GM18867 (cell line): ENCODE data around the gene SCMH1.
"Not testable (repeated sequence)": the region's sequence is repeated elsewhere in the genome, so short reads cannot be mapped to it uniquely, and the experiment has no call there.

Source experiments
- ATAC-seq: cut with Tn5 transposase; IDR thresholded peaks from one replicate; pipeline ENCODE4 v1.9.1; 2021; ENCODE audit warnings: mild to moderate bottlenecking, moderate library complexity; ENCODE audit not compliant: unreplicated experiment

The SCMH1 gene

GRCh38 chr1:41215623-41216022, 26.5 kb downstream of the SCMH1 start:
- ATAC-seq = no peak

GRCh38 chr1:41213341-41213740, 28.8 kb downstream of the SCMH1 start:
- ATAC-seq = no peak

DNA sequence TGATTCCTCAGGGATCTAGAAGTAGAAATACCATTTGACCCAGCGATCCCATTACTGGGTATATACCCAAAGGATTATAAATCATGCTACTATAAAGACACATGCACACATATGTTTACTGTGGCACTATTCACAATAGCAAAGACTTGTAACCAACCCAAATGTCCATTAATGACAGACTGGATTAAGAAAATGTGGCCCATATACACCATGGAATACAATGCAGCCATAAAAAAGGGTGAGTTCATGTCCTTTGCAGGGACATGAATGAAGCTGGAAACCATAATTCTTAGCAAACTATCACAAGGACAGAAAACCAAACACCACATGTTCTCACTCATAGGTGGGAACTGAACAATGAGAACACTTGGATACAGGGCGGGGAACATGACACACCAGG, 30.5 kb downstream of the SCMH1 start:
- not testable (repeated sequence) for ATAC-seq

DNA sequence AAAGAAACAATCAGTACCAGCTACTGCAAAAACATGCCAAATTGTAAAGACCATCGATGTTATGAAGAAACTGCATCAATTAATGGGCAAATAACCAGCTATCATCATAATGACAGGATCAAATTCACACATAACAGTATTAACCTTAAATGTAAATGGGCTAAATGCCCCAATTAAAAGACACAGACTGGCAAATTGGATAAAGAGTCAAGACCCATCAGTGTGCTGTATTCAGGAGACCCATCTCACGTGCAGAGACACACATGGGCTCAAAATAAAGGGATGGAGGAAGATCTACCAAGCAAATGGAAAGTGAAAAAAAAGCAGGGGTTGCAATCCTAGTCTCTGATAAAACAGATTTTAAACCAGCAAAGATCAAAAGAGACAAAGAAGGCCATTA, 35.1 kb downstream of the SCMH1 start:
- ATAC-seq = not testable (repeated sequence)

- ATAC-seq = no peak
These were observed 41.4 kb downstream of the SCMH1 start for GRCh38 chr1:41200728-41201127.

- ATAC-seq = no peak
These were observed 42.7 kb downstream of the SCMH1 start for GRCh38 chr1:41199375-41199774.

DNA sequence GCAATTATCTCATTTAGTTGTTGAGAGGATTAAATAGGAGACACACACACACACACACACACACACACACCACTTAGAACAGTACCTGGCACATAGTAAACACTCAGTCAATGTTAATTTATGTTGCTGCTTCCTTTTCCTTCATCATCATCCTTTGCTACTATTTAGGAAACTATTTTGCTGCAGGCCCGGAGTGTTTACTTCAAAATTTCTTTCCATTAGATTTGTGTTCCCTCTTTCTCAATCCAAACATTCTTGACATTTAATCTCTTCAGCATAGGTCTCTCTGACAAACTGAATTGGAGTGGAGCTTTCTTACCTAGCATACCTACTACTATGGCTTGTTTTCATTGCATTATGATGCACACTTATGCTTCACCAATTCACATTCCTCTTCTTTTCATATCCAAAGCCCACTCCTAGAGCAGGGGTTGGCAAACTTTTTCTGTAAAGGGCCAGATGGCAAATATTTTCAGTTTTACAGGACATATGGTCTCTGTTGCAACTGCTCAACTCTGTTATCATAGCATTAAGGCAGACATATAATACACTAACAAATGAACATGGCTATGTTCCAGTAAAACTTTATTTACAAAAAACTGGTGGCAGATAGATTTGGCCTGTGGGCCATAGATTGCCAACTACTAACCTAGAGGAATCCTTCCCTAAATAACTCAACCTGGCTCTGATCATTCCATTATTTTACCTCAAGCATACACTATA, 49.5 kb downstream of the SCMH1 start:
- ATAC-seq = no peak

DNA sequence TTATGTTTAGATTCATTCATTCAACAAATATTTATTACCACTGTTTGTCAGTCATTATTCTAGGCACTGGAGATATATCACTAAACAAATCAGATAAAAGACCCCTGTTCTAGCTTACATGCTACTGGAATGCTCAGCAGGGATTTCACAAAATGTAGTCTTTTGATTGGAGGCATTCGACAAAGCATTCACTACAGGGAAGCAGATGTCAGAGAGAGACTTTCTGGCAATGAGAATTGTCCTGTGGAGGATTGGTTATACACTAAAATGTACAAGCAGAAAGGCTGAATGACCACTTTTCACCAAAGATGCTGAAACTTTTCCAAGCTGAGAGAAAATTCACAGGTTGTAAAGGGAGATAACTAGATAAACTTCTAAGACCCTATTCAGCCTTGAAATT, 57.7 kb downstream of the SCMH1 start:
- no peak for ATAC-seq

DNA sequence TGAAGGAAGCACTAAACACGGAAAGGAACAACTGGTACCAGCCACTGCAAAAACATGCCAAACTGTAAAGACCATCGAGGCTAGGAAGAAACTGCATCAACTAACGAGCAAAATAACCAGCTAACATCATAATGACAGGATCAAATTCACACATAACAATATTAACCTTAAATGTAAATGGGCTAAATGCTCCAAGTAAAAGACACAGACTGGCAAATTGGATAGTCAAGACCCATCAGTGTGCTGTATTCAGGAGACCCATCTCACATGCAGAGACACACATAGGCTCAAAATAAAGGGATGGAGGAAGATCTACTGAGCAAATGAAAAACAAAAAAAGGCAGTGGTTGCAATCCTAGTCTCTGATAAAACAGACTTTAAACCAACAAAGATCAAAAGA, 63.9 kb downstream of the SCMH1 start:
- not testable (repeated sequence) for ATAC-seq

DNA sequence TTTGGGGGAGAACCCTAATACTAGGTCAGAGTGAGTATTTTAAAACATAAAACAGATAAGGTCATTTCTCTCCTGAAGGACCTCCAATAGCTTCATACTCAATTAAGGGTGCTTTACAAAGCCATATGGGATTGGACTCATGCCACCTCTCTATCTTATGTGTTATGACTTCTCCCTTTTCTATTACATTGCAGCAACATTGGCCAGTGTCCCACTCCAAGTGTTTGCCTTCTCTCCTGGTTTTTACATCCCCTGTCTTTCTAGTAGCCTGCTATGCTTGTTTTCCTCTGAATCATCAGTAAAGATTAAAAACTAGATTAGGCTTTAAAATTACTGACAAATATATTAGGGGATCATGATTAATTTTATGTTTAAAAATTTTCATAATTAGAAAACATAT, 66.6 kb downstream of the SCMH1 start:
- ATAC-seq = no peak

GRCh38 chr1:41174170-41174569, 67.9 kb downstream of the SCMH1 start:
- no peak for ATAC-seq

DNA sequence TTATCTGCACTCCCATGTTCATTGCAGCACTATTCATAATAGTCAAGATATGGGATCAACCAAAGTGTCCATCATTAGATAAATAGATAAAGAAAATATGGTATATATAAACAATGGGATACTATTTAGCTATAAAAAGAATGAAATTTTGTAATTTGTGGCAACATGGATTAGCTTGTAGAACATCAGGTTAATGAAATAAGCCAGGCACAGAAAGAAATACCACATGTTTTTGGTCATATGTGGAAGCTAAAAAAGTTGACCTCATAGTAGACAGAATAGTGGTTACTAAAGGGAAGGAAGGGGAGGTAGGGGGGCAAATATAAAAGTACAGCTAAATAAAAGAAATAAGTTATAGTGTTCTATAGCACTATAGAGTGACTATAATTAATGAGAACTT, 68.5 kb downstream of the SCMH1 start:
- ATAC-seq = no peak

- ATAC-seq = no peak
These were observed 70.7 kb downstream of the SCMH1 start for GRCh38 chr1:41171266-41171874.

DNA sequence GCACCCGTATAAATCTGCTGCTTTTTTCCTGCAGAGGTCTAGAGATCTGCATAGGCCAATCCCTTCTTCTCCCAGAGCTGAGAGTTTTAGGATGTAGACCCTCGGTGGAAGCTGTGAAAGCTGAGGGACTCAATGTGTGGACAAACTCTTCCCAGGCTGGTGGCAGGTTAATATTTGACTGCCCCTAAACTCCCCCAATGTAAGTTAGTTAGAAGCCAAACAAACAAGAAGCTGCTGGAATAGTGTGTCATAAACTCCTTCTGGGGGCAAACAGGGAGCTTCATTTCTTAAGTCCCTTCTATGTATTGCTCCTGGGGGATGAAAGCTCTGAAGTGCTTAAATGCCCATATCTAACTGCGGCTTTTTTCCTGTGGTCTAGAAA, 72.3 kb downstream of the SCMH1 start:
- no peak for ATAC-seq

DNA sequence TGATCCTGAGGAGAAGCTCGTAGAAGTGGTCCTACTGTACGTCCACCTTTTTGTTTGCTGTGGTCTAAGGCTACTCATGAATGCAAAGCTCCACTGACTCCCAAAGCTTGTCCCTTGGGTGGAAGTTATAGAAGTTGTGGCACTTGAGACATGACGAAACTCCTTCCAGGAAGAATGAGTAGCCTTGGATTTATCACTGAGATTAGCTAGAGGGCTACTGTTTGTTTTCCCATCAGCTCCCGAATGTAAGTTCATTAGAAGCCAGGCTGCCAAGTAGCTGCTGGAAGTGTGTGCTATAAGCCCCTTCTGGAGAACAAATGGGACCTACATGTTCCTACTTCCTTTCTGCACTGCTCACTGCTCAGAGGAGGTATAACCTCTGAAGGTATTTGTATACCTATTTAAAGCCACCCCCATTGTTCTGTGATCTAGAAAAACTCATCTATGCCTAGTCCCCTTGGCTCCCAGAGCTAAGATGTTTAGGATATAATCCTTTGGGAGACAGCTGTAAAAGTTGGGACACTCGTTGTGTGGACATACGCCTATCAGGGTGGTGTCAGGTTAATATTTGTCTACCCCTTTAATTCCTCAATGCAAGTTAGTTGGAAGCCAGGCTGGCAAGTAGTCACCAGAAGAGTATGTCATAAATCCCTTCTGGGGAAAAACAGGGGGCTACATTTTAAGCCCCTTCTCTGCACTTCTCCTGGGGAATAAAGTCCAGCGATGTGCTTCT, 72.9 kb downstream of the SCMH1 start:
- no peak for ATAC-seq

GRCh38 chr1:41167667-41168066, 74.4 kb downstream of the SCMH1 start:
- no peak for ATAC-seq

- no peak for ATAC-seq
These were observed 77.4 kb downstream of the SCMH1 start for GRCh38 chr1:41164727-41165126.

DNA sequence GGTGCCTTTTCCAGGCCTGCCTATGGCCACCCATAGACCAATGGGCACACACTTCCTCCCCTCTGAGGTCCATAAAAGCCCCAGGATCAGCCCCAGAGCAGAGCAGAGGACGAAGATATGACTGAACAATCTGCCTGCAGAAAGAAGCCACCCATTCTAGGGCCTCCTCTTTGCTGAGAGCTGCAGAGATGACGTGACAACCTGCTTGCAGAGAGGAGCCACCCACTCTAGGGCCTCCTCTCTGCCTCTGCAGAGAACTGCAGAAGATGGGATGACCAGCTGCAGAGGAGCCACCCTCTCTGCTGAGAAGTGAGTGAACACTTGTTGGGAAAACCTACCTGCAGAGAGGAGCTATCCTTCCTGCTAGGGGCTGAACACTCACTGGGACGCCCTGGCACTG, 79.7 kb downstream of the SCMH1 start:
- ATAC-seq = no peak

DNA sequence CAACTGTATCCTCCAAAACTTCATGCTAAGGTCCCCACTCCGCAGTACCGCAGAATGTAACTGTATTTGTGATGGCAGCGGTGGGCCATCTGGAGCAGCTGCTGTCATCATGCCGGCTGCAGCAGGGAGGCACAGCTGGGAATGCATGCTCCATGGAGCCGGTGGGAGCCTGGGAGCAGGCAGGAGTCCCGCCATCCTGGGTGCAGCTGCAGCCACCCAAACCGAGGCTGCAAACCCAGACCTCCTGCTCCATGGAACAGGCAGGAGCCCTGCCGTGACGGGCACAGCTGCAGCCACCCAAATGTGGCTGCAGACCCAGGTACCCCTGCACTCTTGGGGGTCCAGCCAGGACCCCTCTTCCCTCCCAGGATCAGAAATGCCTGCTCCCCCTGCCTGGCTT, 80.3 kb downstream of the SCMH1 start:
- no peak for ATAC-seq

DNA sequence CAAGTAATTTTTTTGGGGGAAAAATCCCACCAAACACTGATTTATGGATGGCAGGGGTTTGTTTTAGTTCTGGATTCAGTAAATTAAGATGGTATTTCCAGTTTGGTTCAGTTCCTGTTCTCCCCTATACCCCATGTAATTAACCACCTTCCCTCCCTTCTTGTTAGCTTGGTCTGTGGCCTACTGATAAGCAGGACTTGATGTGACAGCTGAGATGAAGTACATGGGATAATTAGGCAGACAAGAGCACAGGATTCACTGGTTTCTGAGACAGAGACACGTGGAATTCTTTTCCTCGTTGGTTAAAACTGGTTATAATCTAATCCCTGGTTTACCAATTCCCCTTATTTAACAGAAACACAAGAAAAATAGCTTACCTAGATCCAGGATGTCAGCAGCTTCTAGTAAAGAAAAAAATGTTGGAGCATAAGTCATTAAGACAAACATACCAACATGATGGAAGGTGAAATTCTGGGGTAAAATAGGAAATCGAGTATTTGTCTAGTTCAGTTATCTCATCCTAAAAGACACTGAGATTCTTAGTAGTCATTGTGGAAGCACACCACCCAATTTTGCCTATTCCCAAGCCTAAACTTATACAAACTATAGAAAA, 81.5 kb downstream of the SCMH1 start:
- no peak for ATAC-seq

DNA sequence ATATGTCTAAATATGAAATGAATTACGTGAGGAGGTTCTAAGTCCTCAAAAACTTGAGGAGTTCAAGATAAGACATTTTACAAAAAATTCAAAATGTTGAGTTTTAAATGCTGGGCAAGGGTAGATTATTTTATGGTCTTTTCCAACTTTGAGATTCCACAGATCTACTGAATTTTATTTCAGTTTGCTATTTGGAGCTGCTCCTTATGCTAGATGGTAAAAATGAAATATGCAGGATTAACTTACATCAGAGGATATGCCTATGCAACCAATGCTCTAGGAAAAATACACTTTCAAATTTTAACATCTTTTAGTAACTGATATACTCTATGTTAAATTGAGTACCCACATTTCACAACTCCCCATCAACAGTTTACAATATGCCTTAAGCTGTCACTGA, 83.1 kb downstream of the SCMH1 start:
- ATAC-seq = no peak
